NCI-H524 treated with DMSO at 0.1 percent for 48 hours (cell line): ENCODE results near the gene VPS26B.
"Not testable (repeated sequence)": the region's sequence is repeated elsewhere in the genome, so short reads cannot be mapped to it uniquely, and the experiment has no call there.

Source experiments
- DNase-seq: peaks from one replicate; lab custom pipeline; 2025; lab: John Stamatoyannopoulos, UW

The VPS26B gene

DNA sequence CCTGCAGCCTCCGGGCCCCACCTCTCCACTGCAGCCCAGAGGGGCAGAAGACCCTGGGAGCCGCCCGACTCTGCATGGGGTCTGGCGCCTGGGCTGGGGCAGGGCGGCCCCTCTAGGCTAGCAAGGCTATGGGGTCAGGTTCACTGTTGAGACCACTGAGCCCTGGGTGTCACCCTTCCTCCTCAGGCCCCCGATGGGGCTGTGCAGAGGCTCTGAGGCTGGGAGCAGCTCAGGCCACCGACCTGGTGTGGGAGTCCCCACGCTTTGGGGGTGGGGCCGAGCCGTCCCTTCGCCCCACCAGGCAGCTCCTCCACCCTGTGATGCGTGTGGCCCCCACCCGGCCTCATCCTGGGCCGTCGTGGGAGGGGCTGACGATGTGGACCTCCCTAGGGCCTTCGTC is 57.2 kb downstream of the VPS26B start:
- DNase-seq: not testable (repeated sequence)

GRCh38 chr11:134282121-134283045 is 57.9 kb downstream of the VPS26B start:
- DNase-seq: no peak

DNA sequence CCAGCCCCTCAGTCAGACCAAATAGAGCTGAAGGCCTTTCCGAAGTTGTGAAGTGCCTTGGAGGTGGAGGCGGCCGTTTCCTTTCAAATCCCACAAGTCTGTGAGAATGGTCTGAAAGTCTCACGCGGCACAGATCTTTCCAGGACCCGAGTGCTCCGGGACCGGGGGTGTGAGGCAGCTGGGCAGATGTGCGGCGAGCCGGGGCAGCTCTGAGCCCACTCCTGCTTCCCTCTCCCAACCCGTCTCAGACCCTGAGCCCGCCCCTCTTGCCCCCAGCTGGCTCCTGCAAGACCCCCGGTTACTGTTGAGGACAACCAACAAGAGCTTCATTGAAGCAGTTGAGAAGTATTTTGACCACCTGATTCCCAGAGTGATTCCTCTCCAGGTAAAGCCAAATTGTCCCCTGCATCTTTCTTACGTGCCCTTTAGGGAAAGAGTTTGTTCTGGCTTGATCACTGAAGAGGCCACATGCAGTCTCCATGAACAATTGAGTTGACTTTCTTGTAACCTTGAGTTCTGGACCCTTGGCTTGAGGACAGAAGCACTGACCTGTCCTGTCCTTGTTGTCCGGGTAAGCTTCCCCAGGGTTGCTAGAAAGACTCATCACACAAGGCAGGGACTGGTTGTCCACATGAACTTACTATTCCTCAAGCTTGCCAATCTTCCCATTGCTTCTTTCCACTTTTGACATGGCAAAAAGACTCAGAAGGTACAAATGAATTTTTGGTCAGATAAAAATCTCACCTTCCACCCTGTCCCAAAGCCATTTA is 59.2 kb downstream of the VPS26B start:
- DNase-seq: no peak

GRCh38 chr11:134284349-134284748 is 59.9 kb downstream of the VPS26B start:
- not testable (repeated sequence) for DNase-seq

DNA sequence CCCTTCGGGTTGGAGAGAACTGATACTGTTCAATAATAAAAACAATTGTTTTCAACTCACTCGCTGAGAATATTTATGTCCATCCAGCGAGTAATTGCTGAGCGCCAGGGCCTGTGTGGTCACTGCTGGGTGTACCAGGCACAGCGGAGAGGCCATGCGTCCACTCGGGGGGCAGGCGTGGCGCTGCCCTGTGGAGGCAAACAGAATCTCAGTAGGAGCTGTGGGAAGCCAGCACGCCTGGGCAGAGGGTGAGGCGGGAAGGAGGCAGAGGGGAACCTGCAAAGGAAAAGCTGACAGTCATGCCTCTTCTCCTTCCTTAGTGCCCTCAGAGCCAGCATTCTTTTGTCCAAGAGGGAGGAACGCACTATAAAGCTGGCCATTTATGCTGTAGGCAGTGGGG is 63.1 kb downstream of the VPS26B start:
- DNase-seq: no peak

DNA sequence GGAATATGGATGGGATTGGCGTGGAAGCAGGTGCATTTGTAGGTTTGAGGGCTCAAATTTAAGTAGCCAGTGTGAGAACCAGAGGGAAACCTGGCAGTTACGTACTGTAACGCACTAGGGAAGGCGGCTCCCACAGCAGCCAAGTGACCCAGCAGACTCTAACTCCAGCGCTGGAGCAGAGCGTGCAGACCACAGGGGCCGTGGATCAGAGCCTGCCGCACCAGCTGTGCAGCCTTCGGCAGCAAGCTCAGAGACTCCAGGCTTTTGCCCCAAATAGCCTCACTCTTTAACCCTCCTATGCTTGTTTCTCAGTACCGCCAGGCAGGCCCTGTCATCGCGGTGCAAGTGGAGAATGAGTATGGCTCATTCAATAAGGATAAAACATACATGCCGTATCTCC is 64.0 kb downstream of the VPS26B start:
- DNase-seq: no peak

DNA sequence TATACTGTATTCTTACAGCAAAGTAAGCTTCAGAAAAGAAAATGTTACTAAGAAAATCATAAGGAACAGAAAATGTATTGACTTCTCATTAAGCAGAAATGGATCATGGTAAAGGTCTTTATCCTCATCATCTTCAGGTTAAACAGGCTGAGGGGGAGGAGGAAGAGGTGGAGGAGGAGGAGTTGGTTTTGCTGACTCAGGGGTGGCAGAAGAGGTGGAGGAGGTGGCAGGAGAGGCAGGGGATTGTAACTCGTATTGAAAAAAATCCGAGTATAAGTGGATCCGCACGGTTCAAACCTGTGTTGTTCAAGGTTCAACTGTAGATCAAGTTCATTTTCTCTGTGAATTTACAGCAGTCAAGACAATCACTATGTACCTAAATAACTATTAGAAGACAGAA is 64.7 kb downstream of the VPS26B start:
- DNase-seq: no peak

DNA sequence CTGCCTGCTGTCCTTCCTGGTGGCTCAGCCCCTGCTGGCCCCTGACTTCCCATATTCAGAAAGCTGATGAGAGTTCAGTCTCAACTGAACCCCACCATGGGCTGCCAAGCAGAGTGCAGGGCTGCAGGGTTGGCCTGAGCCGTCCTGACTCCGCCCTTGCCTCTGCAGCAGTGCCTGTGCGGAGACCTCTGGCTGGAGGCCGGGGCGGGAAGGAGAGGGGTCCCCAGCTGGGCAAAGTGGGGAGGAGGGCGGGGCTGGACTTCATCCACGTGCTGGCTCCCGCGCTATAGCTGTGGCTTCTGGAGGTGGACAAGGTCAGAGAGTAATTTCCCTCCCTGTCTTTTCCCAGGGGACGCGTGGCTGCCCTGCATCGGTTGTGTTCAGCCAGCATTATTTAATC is 65.3 kb downstream of the VPS26B start:
- no peak for DNase-seq

DNA sequence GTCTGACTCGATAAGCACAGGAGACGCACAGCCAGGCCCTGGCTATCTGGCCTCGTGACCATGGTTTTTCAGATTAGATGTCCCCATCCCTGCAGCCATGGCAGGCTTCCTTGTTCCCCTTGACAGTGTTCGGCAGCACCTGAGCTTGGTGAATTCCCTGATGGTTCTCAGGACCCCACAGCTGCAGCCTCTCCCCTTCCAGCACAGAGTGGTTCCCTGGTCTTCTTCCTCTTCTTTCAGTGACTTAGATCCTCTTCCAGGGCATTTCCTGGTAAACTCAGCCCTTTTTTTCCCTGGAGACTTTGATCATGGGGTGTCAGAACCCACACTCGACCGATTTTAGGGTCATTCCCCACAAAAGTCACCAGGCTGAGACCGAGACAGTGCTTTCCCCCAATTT is 66.2 kb downstream of the VPS26B start:
- no peak for DNase-seq

GRCh38 chr11:134291196-134291595 is 66.7 kb downstream of the VPS26B start:
- DNase-seq: no peak

- no peak for DNase-seq
Measured at GRCh38 chr11:134292661-134293060, 68.2 kb downstream of the VPS26B start.

- DNase-seq: no peak
Measured at GRCh38 chr11:134293119-134294113, 68.9 kb downstream of the VPS26B start.

DNA sequence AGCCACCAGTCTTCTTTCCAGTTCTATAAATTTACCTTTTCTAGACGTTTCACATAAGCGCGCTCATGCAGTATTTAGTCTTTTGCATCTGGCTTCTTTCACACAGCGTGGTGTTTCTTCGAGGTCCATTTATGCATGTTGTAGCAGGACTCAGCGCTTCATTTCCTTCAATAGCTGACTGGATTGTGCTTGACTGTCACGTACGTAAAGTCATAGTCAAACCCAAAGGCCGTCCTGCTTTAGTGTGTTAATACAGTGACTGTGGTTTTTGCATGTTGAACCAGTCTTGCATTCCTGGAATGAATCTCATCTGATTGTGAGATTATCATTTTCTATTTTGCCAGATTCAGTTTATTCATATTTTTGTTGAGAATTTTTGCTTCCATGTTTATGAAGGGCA is 70.2 kb downstream of the VPS26B start:
- DNase-seq: no peak
